ENCODE results near the gene ILF2.
A peak's percentile ranks its signal among the peaks of the same experiment; 100 is the strongest.
"Not testable (repeated sequence)": the region's sequence is repeated elsewhere in the genome, so short reads cannot be mapped to it uniquely, and the experiment has no call there.

ILF2 gene

DNA sequence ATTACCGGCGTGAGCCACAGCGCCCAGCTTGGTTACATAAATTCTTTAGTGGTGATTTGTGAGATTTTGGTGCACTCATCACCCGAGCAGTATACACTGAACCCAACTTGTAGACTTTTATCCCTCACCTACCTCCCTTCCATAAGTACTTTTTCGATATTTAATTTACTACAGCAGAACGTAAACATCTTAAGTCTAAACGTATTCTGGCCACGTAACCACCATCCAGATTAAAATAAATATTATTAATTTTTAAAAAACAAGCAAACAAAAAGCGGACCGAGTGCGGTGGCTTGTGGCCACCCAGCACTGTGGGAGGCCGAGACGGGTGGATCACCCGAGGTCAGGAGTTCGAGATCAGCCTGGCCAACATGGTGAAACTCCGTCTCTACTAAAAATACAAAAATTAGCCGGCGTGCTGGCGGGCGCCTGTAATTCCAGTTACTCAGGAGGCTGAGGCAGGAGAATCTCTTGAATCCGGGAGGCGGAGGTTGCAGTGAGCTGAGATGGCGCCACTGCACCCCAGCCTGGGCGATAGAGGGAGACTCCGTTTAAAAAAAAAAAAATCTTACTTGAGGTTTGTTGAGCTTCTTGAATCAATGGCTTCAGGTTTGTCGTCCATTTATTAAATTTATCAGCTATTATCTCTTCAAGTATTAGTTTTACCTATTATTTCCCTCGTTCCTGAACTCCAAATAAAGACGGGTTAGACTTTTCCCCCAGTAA lies 998 bp upstream of the ILF2 start:
- H4K91ac ChIP-seq (ENCODE audit: low read depth, low read length, poor library complexity); H3K4ac ChIP-seq (ENCODE audit: low read length); H3K4me1 ChIP-seq (ENCODE audit: control insufficient read depth in 2 of 2, insufficient read depth in 1 of 2, low read depth in 1 of 2, low read length in 2 of 2); H2AK5ac ChIP-seq (ENCODE audit: low read depth, low read length); H3K79me1 ChIP-seq (ENCODE audit: low read depth, low read length); DNase-seq (ENCODE audit: low spot score); H2BK5ac ChIP-seq (ENCODE audit: low read length); H3K9ac ChIP-seq (ENCODE audit: low read depth, low read length, poor library complexity); H2BK15ac ChIP-seq (ENCODE audit: low read length); H2BK120ac ChIP-seq (ENCODE audit: low read depth, low read length); H3K14ac ChIP-seq (ENCODE audit: low read length); H2BK12ac ChIP-seq (ENCODE audit: low read length); H3K18ac ChIP-seq (ENCODE audit: low read length); H3K23ac ChIP-seq (ENCODE audit: low read depth, low read length, poor library complexity); H3K27me3 ChIP-seq (ENCODE audit: control insufficient read depth in 3 of 3, insufficient read depth in 3 of 3, low read depth in 1 of 3, low read length in 3 of 3); H4K8ac ChIP-seq (ENCODE audit: low read depth, low read length); H3K9me3 ChIP-seq (replicated peaks in 1 of 2; ENCODE audit: control insufficient read depth in 2 of 2, insufficient read depth in 1 of 2, low read depth in 1 of 2, low read length in 2 of 2): not testable (repeated sequence)
- Histone ChIP-seq H3K27ac (replicated peaks; ENCODE audit: low read length) (peak overlapping the region; percentile 73), H2AFZ (ENCODE audit: low read length) (peak overlapping the region; percentile 86), H3K4me2 (ENCODE audit: insufficient read depth, low read length, poor library complexity, severe bottlenecking) (peak overlapping the region; percentile 42), H3K36me3 (replicated peaks in 1 of 2; ENCODE audit: control insufficient read depth in 2 of 2, insufficient read depth in 2 of 2, low read length in 2 of 2) (peaks cover 22 to 34% of the 10 kb centered on the region in 2 donors), H3K4me3 (ENCODE audit: low read length in 2 of 2) (peak overlapping the region; percentile 62 to 88)
- no CpG with 5 or more reads among the region's 28 CpGs for WGBS, 2 donors (ENCODE audit: extremely low coverage in 2 of 2, insufficient read length in 2 of 2, insufficient replicate concordance in 1 of 2)

DNA sequence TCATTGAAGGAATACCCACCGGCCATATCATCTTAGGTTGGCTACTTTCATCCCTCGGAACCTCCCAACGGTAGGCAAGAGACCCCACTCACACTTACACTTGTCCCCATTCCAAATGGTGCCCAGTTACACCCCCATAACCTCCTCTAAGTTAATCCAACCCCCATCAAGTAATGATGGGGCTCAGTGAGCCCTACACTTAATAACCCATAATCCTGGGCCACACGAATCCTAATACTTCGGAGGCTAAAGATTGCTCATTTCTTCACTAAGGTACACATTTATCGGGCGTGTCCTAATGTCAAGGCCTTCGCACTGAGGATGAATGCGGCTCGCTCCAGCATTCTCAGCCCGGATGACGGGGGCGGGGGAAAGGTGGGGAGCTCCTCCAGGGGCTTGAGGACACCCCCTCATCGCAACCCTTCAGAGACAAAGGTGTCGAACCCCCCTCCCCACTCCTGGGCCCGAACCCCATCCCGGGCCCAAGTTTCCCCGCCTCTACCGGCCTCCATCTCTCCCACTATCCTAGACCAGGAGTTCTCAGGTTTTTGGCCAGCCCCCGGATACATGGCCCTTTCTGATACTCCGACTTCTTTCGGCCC lies 435 bp downstream of the ILF2 start:
- Histone ChIP-seq H3K4me3 (ENCODE audit: low read length in 2 of 2) (peak overlapping the region; percentile 92 to 98), H3K9ac (ENCODE audit: low read depth, low read length, poor library complexity) (peak overlapping the region; percentile 93), H3K14ac (ENCODE audit: low read length) (no peak overlapping the region), H2BK120ac (ENCODE audit: low read depth, low read length) (no peak overlapping the region), H2BK5ac (ENCODE audit: low read length) (peak overlapping the region; percentile 1), H3K27ac (replicated peaks; ENCODE audit: low read length) (no peak overlapping the region), H4K8ac (ENCODE audit: low read depth, low read length) (no peak overlapping the region), H3K4me1 (ENCODE audit: control insufficient read depth in 2 of 2, insufficient read depth in 1 of 2, low read depth in 1 of 2, low read length in 2 of 2) (peaks cover 3 to 9% of the 10 kb centered on the region in 2 donors), H2BK15ac (ENCODE audit: low read length) (no peak overlapping the region), H3K36me3 (replicated peaks in 1 of 2; ENCODE audit: control insufficient read depth in 2 of 2, insufficient read depth in 2 of 2, low read length in 2 of 2) (peaks cover 31 to 48% of the 10 kb centered on the region in 2 donors), H2BK12ac (ENCODE audit: low read length) (no peak overlapping the region), H2AK5ac (ENCODE audit: low read depth, low read length) (peak overlapping the region; percentile 99), H3K4me2 (ENCODE audit: insufficient read depth, low read length, poor library complexity, severe bottlenecking) (peak overlapping the region; percentile 85), H3K4ac (ENCODE audit: low read length) (peak overlapping the region; percentile 26), H4K91ac (ENCODE audit: low read depth, low read length, poor library complexity) (no peak overlapping the region), H3K79me1 (ENCODE audit: low read depth, low read length) (peaks cover 3% of the 10 kb centered on the region), H3K27me3 (ENCODE audit: control insufficient read depth in 3 of 3, insufficient read depth in 3 of 3, low read depth in 1 of 3, low read length in 3 of 3) (no peaks in the 10 kb centered on the region), H3K23ac (ENCODE audit: low read depth, low read length, poor library complexity) (peak overlapping the region; percentile 18), H3K18ac (ENCODE audit: low read length) (peak overlapping the region; percentile 79), H2AFZ (ENCODE audit: low read length) (peak overlapping the region; percentile 57), H3K9me3 (replicated peaks in 1 of 2; ENCODE audit: control insufficient read depth in 2 of 2, insufficient read depth in 1 of 2, low read depth in 1 of 2, low read length in 2 of 2) (no peaks in the 10 kb centered on the region)
- DNase-seq (ENCODE audit: low spot score): no peak
- WGBS, 2 donors (ENCODE audit: extremely low coverage in 2 of 2, insufficient read length in 2 of 2, insufficient replicate concordance in 1 of 2): no CpG with 5 or more reads among the region's 22 CpGs

DNA sequence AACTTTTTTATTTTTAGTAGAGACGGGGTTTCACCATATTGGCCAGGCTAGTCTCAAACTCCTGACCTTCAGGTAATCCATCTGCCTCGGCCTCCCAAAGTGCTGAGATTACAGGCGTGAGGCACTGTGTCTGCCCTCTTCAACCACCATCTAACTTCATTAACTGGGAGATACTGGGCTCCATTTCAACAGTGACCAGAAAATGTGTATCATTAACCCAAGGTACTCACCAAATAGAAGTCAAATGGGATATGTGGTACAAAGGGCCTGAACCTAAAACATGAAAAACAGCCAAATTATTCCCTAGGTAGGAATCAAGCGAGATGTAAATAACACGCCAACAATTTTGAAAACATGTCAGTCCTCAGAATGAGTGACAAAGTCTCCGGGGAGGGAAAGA lies 1.2 kb downstream of the ILF2 start:
- no peak for DNase-seq (ENCODE audit: low spot score)
- peak overlapping the region; percentile 85 for H3K4me2 ChIP-seq (ENCODE audit: insufficient read depth, low read length, poor library complexity, severe bottlenecking)
- H3K9me3 ChIP-seq (replicated peaks in 1 of 2; ENCODE audit: control insufficient read depth in 2 of 2, insufficient read depth in 1 of 2, low read depth in 1 of 2, low read length in 2 of 2): no peaks in the 10 kb centered on the region
- H3K36me3 ChIP-seq (replicated peaks in 1 of 2; ENCODE audit: control insufficient read depth in 2 of 2, insufficient read depth in 2 of 2, low read length in 2 of 2): peaks cover 36 to 56% of the 10 kb centered on the region in 2 donors
- WGBS, 2 donors (ENCODE audit: extremely low coverage in 2 of 2, insufficient read length in 2 of 2, insufficient replicate concordance in 1 of 2): no CpG with 5 or more reads among the region's 6 CpGs
- no peak overlapping the region for H3K14ac ChIP-seq (ENCODE audit: low read length)
- no peak overlapping the region for H3K23ac ChIP-seq (ENCODE audit: low read depth, low read length, poor library complexity)
- no peak overlapping the region for H2BK15ac ChIP-seq (ENCODE audit: low read length)
- peaks cover 3% of the 10 kb centered on the region for H3K79me1 ChIP-seq (ENCODE audit: low read depth, low read length)
- H2AFZ ChIP-seq (ENCODE audit: low read length): no peak overlapping the region
- no peak overlapping the region for H2AK5ac ChIP-seq (ENCODE audit: low read depth, low read length)
- H2BK5ac ChIP-seq (ENCODE audit: low read length): no peak overlapping the region
- H3K4me3 ChIP-seq (ENCODE audit: low read length in 2 of 2): peak overlapping the region; percentile 92 to 98
- no peak overlapping the region for H3K9ac ChIP-seq (ENCODE audit: low read depth, low read length, poor library complexity)
- no peak overlapping the region for H4K91ac ChIP-seq (ENCODE audit: low read depth, low read length, poor library complexity)
- H4K8ac ChIP-seq (ENCODE audit: low read depth, low read length): no peak overlapping the region
- H3K4ac ChIP-seq (ENCODE audit: low read length): no peak overlapping the region
- H3K18ac ChIP-seq (ENCODE audit: low read length): no peak overlapping the region
- no peak overlapping the region for H2BK120ac ChIP-seq (ENCODE audit: low read depth, low read length)
- H3K27ac ChIP-seq (replicated peaks; ENCODE audit: low read length): no peak overlapping the region
- no peak overlapping the region for H2BK12ac ChIP-seq (ENCODE audit: low read length)
- H3K4me1 ChIP-seq (ENCODE audit: control insufficient read depth in 2 of 2, insufficient read depth in 1 of 2, low read depth in 1 of 2, low read length in 2 of 2): peaks cover 3 to 9% of the 10 kb centered on the region in 2 donors
- no peaks in the 10 kb centered on the region for H3K27me3 ChIP-seq (ENCODE audit: control insufficient read depth in 3 of 3, insufficient read depth in 3 of 3, low read depth in 1 of 3, low read length in 3 of 3)

DNA sequence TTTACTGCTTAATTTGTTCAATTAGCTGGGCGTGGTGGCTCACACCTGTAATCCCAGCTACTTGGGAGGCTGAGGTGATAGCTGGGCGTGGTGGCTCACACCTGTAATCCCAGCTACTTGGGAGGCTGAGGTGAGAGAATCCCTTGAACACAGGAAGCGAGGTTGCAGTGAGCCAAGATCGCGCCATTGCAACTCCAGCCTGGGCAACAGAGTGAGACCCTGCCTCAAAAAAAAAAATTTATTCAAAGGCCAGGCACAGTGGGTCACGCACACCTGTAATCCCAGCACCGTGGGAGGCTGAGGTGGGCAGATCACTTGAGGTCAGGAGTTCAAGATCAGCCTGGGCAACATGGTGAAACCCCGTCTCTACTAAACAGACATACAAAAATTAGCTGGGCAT lies 2.1 kb downstream of the ILF2 start:
- not testable (repeated sequence) for H3K4me2 ChIP-seq (ENCODE audit: insufficient read depth, low read length, poor library complexity, severe bottlenecking); H2AK5ac ChIP-seq (ENCODE audit: low read depth, low read length); H4K91ac ChIP-seq (ENCODE audit: low read depth, low read length, poor library complexity); H3K9me3 ChIP-seq (replicated peaks in 1 of 2; ENCODE audit: control insufficient read depth in 2 of 2, insufficient read depth in 1 of 2, low read depth in 1 of 2, low read length in 2 of 2); H2BK12ac ChIP-seq (ENCODE audit: low read length); H3K14ac ChIP-seq (ENCODE audit: low read length); H3K23ac ChIP-seq (ENCODE audit: low read depth, low read length, poor library complexity); H2AFZ ChIP-seq (ENCODE audit: low read length); H4K8ac ChIP-seq (ENCODE audit: low read depth, low read length); H3K4me3 ChIP-seq (ENCODE audit: low read length in 2 of 2); DNase-seq (ENCODE audit: low spot score); H2BK120ac ChIP-seq (ENCODE audit: low read depth, low read length); H2BK5ac ChIP-seq (ENCODE audit: low read length); H3K79me1 ChIP-seq (ENCODE audit: low read depth, low read length); H3K9ac ChIP-seq (ENCODE audit: low read depth, low read length, poor library complexity); H3K27me3 ChIP-seq (ENCODE audit: control insufficient read depth in 3 of 3, insufficient read depth in 3 of 3, low read depth in 1 of 3, low read length in 3 of 3); H3K27ac ChIP-seq (replicated peaks; ENCODE audit: low read length); H3K18ac ChIP-seq (ENCODE audit: low read length); H2BK15ac ChIP-seq (ENCODE audit: low read length); H3K4ac ChIP-seq (ENCODE audit: low read length); H3K4me1 ChIP-seq (ENCODE audit: control insufficient read depth in 2 of 2, insufficient read depth in 1 of 2, low read depth in 1 of 2, low read length in 2 of 2)
- peaks cover 42 to 65% of the 10 kb centered on the region in 2 donors for H3K36me3 ChIP-seq (replicated peaks in 1 of 2; ENCODE audit: control insufficient read depth in 2 of 2, insufficient read depth in 2 of 2, low read length in 2 of 2)
- WGBS, 2 donors (ENCODE audit: extremely low coverage in 2 of 2, insufficient read length in 2 of 2, insufficient replicate concordance in 1 of 2): no CpG with 5 or more reads among the region's 8 CpGs

All from neuronal stem cell (in vitro differentiated cells).